Ovary (tissue), 3 donors: Measurements from ENCODE around the gene AOPEP.

Experiments used
- EP300 ChIP-seq: sonication (generic); formaldehyde crosslinking; IDR thresholded peaks from one replicate; pipeline ENCODE4 v1.6.1; 2017; ENCODE audit warnings: antibody characterized with exemption
- POLR2A ChIP-seq: fragments of 450-650 bp; IDR thresholded peaks from one replicate; pipeline ENCODE4 v1.6.1; 2017; ENCODE audit warnings: antibody characterized with exemption, mild to moderate bottlenecking, moderate library complexity
- TF ChIP-seq, protein P1 (sequence below), 3 donors: fragments of 450-650 bp in 2 of 3; fragments of 200-600 bp in 1 of 3; IDR thresholded peaks; one replicate each; pipeline versions ENCODE4 v1.5.1 to v1.8.0; 2016 to 2022; ENCODE audit warnings: antibody characterized with exemption in 3 of 3, mild to moderate bottlenecking in 1 of 3
- donor health status: DM: no; HTN: no; CAD: no.

DNA sequence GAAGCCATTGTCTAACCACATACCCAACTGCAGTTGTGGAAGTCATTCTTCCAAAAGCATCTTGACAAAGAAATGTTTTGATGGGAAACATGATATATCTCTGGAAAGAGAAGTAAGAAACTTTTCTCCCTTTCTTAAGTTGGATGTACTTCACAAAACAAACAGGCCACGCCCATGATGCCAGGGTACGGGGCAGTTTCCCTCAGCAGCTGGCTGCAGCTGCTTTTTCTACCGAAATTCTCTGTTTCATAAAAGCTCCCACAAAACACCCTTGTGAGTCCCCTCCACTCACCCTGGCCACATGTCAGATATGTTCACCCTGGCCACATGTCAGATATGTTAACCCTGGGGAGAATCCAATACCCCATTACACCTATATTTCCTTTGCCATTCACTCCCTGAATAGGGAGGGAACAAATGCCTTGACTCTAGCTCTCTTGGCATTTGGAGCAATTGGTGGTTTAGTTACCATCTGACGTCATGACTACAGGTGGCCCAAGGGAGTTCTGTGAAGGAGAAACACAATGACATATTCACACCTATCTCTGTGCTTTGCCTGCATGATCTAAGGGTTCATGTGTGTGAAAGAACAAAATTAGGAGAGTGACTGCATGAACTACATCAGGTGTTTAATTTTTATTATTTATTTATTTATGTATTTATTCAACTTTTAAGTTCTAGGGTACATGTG lies 103.0 kb downstream of the AOPEP start:
- TF ChIP-seq POLR2A (no peak), EP300 (no peak)
- TF ChIP-seq, protein P1, sequence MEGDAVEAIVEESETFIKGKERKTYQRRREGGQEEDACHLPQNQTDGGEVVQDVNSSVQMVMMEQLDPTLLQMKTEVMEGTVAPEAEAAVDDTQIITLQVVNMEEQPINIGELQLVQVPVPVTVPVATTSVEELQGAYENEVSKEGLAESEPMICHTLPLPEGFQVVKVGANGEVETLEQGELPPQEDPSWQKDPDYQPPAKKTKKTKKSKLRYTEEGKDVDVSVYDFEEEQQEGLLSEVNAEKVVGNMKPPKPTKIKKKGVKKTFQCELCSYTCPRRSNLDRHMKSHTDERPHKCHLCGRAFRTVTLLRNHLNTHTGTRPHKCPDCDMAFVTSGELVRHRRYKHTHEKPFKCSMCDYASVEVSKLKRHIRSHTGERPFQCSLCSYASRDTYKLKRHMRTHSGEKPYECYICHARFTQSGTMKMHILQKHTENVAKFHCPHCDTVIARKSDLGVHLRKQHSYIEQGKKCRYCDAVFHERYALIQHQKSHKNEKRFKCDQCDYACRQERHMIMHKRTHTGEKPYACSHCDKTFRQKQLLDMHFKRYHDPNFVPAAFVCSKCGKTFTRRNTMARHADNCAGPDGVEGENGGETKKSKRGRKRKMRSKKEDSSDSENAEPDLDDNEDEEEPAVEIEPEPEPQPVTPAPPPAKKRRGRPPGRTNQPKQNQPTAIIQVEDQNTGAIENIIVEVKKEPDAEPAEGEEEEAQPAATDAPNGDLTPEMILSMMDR (IDR thresholded peaks at IDR 0.05) = no peak
